HEK293 (cell line): ENCODE measurements around the gene FDXR.

ENCODE experiments used
- CTCF ChIA-PET: fragments of 350-600 bp; formaldehyde crosslinking; extraction: SDS; loops from one replicate; lab custom pipeline; 2021; ENCODE audit warnings: antibody characterized with exemption; lab: Yijun Ruan, JAX
- POLR2A ChIA-PET: fragments of 300-600 bp; formaldehyde crosslinking; extraction: SDS; loops from one replicate; lab custom pipeline; 2020; ENCODE audit warnings: antibody characterized with exemption, inconsistent platforms; lab: Yijun Ruan, JAX
- H3K27ac ChIP-seq: fragments of 200-500 bp; sonication (Bioruptor generic); 2 replicates; pipeline ENCODE4 v1.5.1; 2014; ENCODE audit warnings: low read depth, low read length, control low read depth, inconsistent platforms; ENCODE audit errors: extremely low read depth
- H3K36me3 ChIP-seq, 2 experiments: fragments of 200-500 bp in 1 of 2; sonication (Bioruptor generic) in 1 of 2; 1 replicate in 1 of 2; 2 replicates in 1 of 2; pipeline ENCODE4 v1.5.1; 2014 to 2017; ENCODE audit warnings: inconsistent platforms in 2 of 2, low read length in 2 of 2; ENCODE audit not compliant: control insufficient read depth in 2 of 2, insufficient read depth in 1 of 2
- H3K4me1 ChIP-seq: fragments of 200-500 bp; sonication (Bioruptor generic); 2 replicates; pipeline ENCODE4 v1.5.1; 2014; ENCODE audit warnings: mild to moderate bottlenecking, low read length, inconsistent platforms; ENCODE audit not compliant: control insufficient read depth, insufficient read depth
- H3K4me3 ChIP-seq: 2 replicates; pipeline ENCODE4 v1.5.1; 2011; ENCODE audit warnings: low read depth, mild to moderate bottlenecking, control low read depth, low read length, moderate library complexity
- H3K9me3 ChIP-seq: fragments of 200-500 bp; sonication (Bioruptor generic); 2 replicates; pipeline ENCODE4 v1.5.1; 2014; ENCODE audit warnings: low read depth, low read length, inconsistent platforms; ENCODE audit not compliant: control insufficient read depth, insufficient read depth
- CTCF ChIP-seq: fragments of 450-650 bp; formaldehyde crosslinking; IDR thresholded peaks from 2 replicates; pipeline ENCODE4 v1.5.1; 2016; ENCODE audit warnings: missing biosample characterization, missing genetic modification characterization
- HOXD13 ChIP-seq: sonication (generic); formaldehyde crosslinking; IDR thresholded peaks from 2 replicates; pipeline ENCODE4 v1.8.0; 2022; ENCODE audit warnings: missing genetic modification reagents, borderline replicate concordance
- KLF10 ChIP-seq: fragments of 450-650 bp; IDR thresholded peaks from 2 replicates; pipeline ENCODE4 v1.5.1; 2018; ENCODE audit warnings: missing biosample characterization, mild to moderate bottlenecking, missing genetic modification characterization
- KLF16 ChIP-seq: fragments of 450-650 bp; formaldehyde crosslinking; IDR thresholded peaks from 2 replicates; pipeline ENCODE4 v1.5.1; 2017; ENCODE audit warnings: missing biosample characterization, missing genetic modification characterization
- SP7 ChIP-seq: fragments of 450-650 bp; formaldehyde crosslinking; IDR thresholded peaks from 2 replicates; pipeline ENCODE4 v1.5.1; 2016; ENCODE audit warnings: missing biosample characterization, missing genetic modification characterization
- ZBTB49 ChIP-seq: fragments of 450-650 bp; formaldehyde crosslinking; IDR thresholded peaks from 2 replicates; pipeline ENCODE4 v1.5.1; 2016; ENCODE audit warnings: missing biosample characterization, missing genetic modification characterization, low read depth
- ZNF239 ChIP-seq: fragments of 450-650 bp; formaldehyde crosslinking; IDR thresholded peaks from 2 replicates; pipeline ENCODE4 v1.5.1; 2016; ENCODE audit warnings: missing biosample characterization, missing genetic modification characterization
- ZNF311 ChIP-seq: fragments of 450-650 bp; formaldehyde crosslinking; IDR thresholded peaks from 2 replicates; pipeline ENCODE4 v1.5.1; 2017; ENCODE audit warnings: missing biosample characterization, missing genetic modification characterization, borderline replicate concordance
- ZNF335 ChIP-seq: fragments of 450-650 bp; formaldehyde crosslinking; conservative IDR thresholded peaks from 2 replicates; pipeline ENCODE4 v1.5.1; 2016; ENCODE audit warnings: missing biosample characterization, missing genetic modification characterization
- ZNF423 ChIP-seq: fragments of 450-650 bp; formaldehyde crosslinking; IDR thresholded peaks from 2 replicates; pipeline ENCODE4 v1.5.1; 2016; ENCODE audit warnings: missing biosample characterization, missing genetic modification characterization
- ZNF777 ChIP-seq: fragments of 450-650 bp; formaldehyde crosslinking; IDR thresholded peaks from 2 replicates; pipeline ENCODE4 v1.5.1; 2017; ENCODE audit warnings: missing biosample characterization, missing genetic modification characterization, borderline replicate concordance
- ZNF830 ChIP-seq: fragments of 450-650 bp; IDR thresholded peaks from 2 replicates; pipeline ENCODE4 v1.5.0; 2018; ENCODE audit warnings: missing biosample characterization, missing genetic modification characterization, low read depth, mild to moderate bottlenecking, moderate library complexity
- ZNF837 ChIP-seq: fragments of 450-650 bp; formaldehyde crosslinking; IDR thresholded peaks from 2 replicates; pipeline ENCODE4 v1.5.1; 2016; ENCODE audit warnings: missing biosample characterization, missing genetic modification characterization
- TF ChIP-seq, protein P1 (sequence below): fragments of 450-650 bp; formaldehyde crosslinking; conservative IDR thresholded peaks from 2 replicates; pipeline ENCODE4 v1.5.1; 2016; ENCODE audit warnings: low read depth, missing biosample characterization, missing genetic modification characterization
- TF ChIP-seq, protein P2 (sequence below): fragments of 450-650 bp; formaldehyde crosslinking; IDR thresholded peaks from 2 replicates; pipeline ENCODE4 v1.5.0; 2017; ENCODE audit warnings: missing biosample characterization, missing genetic modification characterization, borderline replicate concordance
- TF ChIP-seq, protein P3 (sequence below): fragments of 450-650 bp; formaldehyde crosslinking; IDR thresholded peaks from 2 replicates; pipeline ENCODE4 v1.5.1; 2017; ENCODE audit warnings: missing biosample characterization, missing genetic modification characterization

The FDXR gene

DNA sequence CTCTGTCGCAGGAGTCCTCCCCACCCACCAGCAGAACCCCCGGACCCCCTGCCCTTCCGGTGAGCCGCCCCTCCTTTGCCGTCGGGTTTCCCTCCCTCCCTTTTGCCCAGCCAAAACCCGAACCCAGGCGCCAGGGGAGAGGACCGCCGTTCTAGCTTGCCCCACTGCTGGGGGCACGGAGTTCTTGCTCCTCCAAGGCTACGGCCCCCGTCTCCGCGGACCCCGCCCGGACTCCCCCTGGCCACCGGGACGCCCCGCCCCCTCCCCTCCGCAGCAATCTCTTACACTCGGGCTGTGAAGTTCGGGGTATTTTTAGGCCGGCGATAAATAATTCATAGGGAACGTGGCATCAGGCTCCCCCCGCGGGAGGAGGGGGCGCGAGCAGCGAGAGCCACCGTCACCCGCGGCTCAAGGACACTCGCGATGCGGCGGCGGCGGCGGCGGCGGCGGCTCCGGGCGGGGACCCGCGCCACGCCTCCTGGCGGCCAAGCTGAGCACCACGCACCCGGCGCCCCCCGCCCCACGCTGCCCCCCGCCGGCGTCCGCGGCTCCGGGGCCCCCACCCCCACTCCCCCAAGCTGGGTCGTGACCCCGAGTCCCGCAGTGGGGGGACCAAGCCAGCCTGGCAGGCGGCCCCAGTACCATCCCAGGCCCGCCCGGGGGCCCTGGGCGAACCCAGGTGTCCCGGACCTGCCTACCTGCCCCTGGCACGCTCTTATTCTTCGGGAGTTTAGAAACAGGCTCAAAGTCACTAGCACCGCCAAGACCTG lies 13.2 kb downstream of the FDXR start, which contains the start of gene GRIN2C (continued):
- TF ChIP-seq, protein P1, sequence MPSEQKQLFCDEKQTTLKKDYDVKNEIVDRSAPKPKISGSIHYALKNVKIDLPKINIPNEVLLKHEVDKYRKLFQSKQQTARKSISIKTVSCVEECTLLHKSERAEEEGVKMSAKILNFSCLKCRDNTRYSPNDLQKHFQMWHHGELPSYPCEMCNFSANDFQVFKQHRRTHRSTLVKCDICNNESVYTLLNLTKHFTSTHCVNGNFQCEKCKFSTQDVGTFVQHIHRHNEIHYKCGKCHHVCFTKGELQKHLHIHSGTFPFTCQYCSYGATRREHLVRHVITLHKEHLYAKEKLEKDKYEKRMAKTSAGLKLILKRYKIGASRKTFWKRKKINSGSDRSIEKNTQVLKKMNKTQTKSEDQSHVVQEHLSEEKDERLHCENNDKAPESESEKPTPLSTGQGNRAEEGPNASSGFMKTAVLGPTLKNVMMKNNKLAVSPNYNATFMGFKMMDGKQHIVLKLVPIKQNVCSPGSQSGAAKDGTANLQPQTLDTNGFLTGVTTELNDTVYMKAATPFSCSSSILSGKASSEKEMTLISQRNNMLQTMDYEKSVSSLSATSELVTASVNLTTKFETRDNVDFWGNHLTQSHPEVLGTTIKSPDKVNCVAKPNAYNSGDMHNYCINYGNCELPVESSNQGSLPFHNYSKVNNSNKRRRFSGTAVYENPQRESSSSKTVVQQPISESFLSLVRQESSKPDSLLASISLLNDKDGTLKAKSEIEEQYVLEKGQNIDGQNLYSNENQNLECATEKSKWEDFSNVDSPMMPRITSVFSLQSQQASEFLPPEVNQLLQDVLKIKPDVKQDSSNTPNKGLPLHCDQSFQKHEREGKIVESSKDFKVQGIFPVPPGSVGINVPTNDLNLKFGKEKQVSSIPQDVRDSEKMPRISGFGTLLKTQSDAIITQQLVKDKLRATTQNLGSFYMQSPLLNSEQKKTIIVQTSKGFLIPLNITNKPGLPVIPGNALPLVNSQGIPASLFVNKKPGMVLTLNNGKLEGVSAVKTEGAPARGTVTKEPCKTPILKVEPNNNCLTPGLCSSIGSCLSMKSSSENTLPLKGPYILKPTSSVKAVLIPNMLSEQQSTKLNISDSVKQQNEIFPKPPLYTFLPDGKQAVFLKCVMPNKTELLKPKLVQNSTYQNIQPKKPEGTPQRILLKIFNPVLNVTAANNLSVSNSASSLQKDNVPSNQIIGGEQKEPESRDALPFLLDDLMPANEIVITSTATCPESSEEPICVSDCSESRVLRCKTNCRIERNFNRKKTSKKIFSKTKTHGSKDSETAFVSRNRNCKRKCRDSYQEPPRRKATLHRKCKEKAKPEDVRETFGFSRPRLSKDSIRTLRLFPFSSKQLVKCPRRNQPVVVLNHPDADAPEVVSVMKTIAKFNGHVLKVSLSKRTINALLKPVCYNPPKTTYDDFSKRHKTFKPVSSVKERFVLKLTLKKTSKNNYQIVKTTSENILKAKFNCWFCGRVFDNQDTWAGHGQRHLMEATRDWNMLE (tag by site-specific recombination), result no peak
- TF ChIP-seq ZNF830, result no peak

DNA sequence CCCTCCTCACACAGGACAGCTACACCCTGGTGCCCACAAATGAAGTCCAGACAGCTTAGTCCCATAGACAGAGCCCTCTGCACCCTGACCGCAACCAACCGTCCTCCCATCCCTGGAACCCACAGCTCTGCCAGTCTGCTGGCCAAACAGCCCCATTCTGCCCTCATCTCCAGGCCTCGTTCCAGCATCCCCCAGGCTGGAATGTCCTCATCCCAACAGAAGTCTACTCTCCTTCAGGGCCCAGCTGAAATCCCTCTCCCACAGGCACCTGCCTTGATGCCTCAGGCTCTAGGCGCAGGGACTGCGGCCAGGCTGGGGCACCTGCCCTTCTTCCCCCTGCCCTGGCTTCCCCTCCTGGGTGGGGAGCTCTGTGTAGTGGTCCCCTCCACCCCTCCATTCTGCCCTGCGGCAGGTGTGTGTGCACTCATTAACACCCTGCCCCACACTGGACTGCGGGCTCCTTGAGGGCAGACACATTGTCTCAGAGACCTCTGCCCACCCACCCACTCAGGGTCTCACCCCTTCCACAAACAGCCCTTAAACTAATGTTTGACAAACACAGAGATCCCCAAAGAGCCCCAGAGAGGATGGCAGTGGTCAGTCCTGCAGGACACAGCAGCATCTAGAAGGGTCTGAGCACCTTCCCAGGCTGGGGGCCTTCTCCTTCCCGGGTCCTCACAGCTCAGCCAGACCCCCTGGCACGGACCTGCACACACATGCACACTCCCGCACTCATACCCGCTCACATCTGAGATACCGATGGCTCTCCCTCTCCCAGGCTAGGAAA lies 13.9 kb downstream of the FDXR start:
- peaks cover 0 to 15% of the 10 kb centered on the region in 2 experiments; a peak in 1 of 3 replicates for H3K36me3 ChIP-seq
- no peak overlapping the region for H3K4me3 ChIP-seq
- CTCF ChIA-PET, result interaction anchor here (0.5 to 14.4 kb wide), 9 partner anchors 13 to 403 kb away, joined by 3 to 338 read pairs (median 3); partner anchors contain the start of genes FDXR and NHERF1
- H3K27ac ChIP-seq, result no peak overlapping the region
- TF ChIP-seq KLF10 (tag by site-specific recombination) (no peak), ZNF335 (tag by site-specific recombination) (peak; percentile 37)
- TF ChIP-seq, all 188 proteins: peak for 1
- H3K4me1 ChIP-seq, result 0 out of 2 replicates have a peak, but pooled peaks cover 2% of the 10 kb centered on the region
- POLR2A ChIA-PET, result interaction anchor here (0.7 to 1.1 kb wide), 2 partner anchors 14 to 16 kb away, joined by 3 to 4 read pairs; partner anchors contain the start of gene FDXR
- no peaks in the 10 kb centered on the region for H3K9me3 ChIP-seq

GRCh38 chr17:74857191-74857590 lies 15.6 kb downstream of the FDXR start:
- peaks cover 7% of the 10 kb centered on the region; the same call in 1 of the 2 replicates for H3K4me1 ChIP-seq
- H3K4me3 ChIP-seq, result no peak overlapping the region
- CTCF ChIA-PET, result interaction anchor here (0.6 to 14.4 kb wide), 8 partner anchors 8 to 344 kb away, joined by 3 to 338 read pairs (median 38); partner anchors contain the start of genes FDXR and NHERF1
- H3K9me3 ChIP-seq, result no peaks in the 10 kb centered on the region
- POLR2A ChIA-PET, result interaction anchor here (2.3 kb wide), 1 partner anchor 15 kb away, joined by 12 read pairs; the partner anchor contains the start of gene FDXR
- no peak overlapping the region for H3K27ac ChIP-seq
- no peaks in the 10 kb centered on the region for H3K36me3 ChIP-seq
- no peak for TF ChIP-seq CTCF
- no peak for TF ChIP-seq ZNF311 (tag by site-specific recombination)
- TF ChIP-seq HOXD13 (CRISPR knock-in tag), result no peak
- TF ChIP-seq, protein P2, sequence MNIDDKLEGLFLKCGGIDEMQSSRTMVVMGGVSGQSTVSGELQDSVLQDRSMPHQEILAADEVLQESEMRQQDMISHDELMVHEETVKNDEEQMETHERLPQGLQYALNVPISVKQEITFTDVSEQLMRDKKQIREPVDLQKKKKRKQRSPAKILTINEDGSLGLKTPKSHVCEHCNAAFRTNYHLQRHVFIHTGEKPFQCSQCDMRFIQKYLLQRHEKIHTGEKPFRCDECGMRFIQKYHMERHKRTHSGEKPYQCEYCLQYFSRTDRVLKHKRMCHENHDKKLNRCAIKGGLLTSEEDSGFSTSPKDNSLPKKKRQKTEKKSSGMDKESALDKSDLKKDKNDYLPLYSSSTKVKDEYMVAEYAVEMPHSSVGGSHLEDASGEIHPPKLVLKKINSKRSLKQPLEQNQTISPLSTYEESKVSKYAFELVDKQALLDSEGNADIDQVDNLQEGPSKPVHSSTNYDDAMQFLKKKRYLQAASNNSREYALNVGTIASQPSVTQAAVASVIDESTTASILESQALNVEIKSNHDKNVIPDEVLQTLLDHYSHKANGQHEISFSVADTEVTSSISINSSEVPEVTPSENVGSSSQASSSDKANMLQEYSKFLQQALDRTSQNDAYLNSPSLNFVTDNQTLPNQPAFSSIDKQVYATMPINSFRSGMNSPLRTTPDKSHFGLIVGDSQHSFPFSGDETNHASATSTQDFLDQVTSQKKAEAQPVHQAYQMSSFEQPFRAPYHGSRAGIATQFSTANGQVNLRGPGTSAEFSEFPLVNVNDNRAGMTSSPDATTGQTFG, result no peak
- no peak for TF ChIP-seq ZBTB49
- TF ChIP-seq SP7 (tag by site-specific recombination), result no peak
- TF ChIP-seq, protein P3, sequence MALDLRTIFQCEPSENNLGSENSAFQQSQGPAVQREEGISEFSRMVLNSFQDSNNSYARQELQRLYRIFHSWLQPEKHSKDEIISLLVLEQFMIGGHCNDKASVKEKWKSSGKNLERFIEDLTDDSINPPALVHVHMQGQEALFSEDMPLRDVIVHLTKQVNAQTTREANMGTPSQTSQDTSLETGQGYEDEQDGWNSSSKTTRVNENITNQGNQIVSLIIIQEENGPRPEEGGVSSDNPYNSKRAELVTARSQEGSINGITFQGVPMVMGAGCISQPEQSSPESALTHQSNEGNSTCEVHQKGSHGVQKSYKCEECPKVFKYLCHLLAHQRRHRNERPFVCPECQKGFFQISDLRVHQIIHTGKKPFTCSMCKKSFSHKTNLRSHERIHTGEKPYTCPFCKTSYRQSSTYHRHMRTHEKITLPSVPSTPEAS, result no peak
- no peak for TF ChIP-seq KLF16 (tag by site-specific recombination)
- no peak for TF ChIP-seq ZNF239 (tag by site-specific recombination)
- no peak for TF ChIP-seq ZNF837
- no peak for TF ChIP-seq ZNF777 (tag by site-specific recombination)
- TF ChIP-seq ZNF423 (tag by site-specific recombination), result no peak
